HepG2 (cell line): Measurements from ENCODE around the gene FAM217B. TPM values are rescaled to one million over a fixed set of nuclear protein-coding genes. Genes with fewer than 3 reads are reported as not detected.

Source experiments
- ATAC-seq: fragments of 200-7000 bp; cut with Tn5 transposase; 3 replicates; pipeline ENCODE4 v1.9.1; 2020; ENCODE audit warnings: mild to moderate bottlenecking, moderate library complexity
- BruUV-seq: library from RNA; stranded (reverse); fragments of 400-500 nt; replicated peaks from 2 replicates; lab custom pipeline; 2021; lab: Mats Ljungman, UMichigan
- CTCF ChIA-PET: fragments of 300-600 bp; formaldehyde crosslinking; extraction: SDS; loops from one replicate; lab custom pipeline; 2021; ENCODE audit warnings: low total read pairs, inconsistent platforms, low intra/inter-chr PET ratio; lab: Yijun Ruan, JAX
- POLR2A ChIA-PET: fragments of 350-600 bp; sonication (Branson Sonifier 250); formaldehyde crosslinking; loops from one replicate; lab custom pipeline; 2020; ENCODE audit warnings: antibody characterized with exemption, inconsistent platforms; lab: Yijun Ruan, JAX
- DNase-seq: peaks from one replicate; pipeline ENCODE4 v3.0.0-alpha.2; 2015; ENCODE audit warnings: low spot score
- FAIRE-seq: peaks from 3 replicates; lab custom pipeline; 2011; peaks lifted over from hg19 to GRCh38; lab: Jason Lieb, UNC
- H2AFZ ChIP-seq: one replicate; pipeline ENCODE4 v1.6.1; 2011; ENCODE audit warnings: low read length, inconsistent platforms
- H3K27ac ChIP-seq: fragments of 300-600 bp; 3 replicates; pipeline ENCODE4 v1.8.0; 2011; ENCODE audit warnings: mixed run types, mild to moderate bottlenecking, mixed read lengths, low read length, inconsistent platforms; ENCODE audit not compliant: insufficient read depth; ENCODE audit errors: extremely low read length
- H3K27me3 ChIP-seq, 2 experiments: fragments of 200-600 bp in 1 of 2; 2 replicates in 1 of 2; 3 replicates in 1 of 2; pipeline versions ENCODE4 v1.6.0 to v1.8.0; 2011; ENCODE audit warnings: low read length in 2 of 2, mild to moderate bottlenecking in 2 of 2, moderate library complexity in 2 of 2, inconsistent platforms in 1 of 2; ENCODE audit not compliant: insufficient read depth in 2 of 2, control insufficient read depth in 1 of 2
- H3K36me3 ChIP-seq, 2 experiments: fragments of 200-600 bp in 1 of 2; replicated peaks in 1 of 2; 2 replicates in 1 of 2; 3 replicates in 1 of 2; pipeline versions ENCODE4 v1.5.1 to v1.8.0; 2011; ENCODE audit warnings: low read length in 2 of 2, inconsistent platforms in 1 of 2; ENCODE audit not compliant: insufficient read depth in 2 of 2, control insufficient read depth in 1 of 2
- H3K4me1 ChIP-seq: 2 replicates; pipeline ENCODE4 v1.5.1; 2012; ENCODE audit warnings: low read length, inconsistent platforms; ENCODE audit not compliant: insufficient read depth
- H3K4me2 ChIP-seq: 2 replicates; pipeline ENCODE4 v1.6.0; 2011; ENCODE audit warnings: low read depth, low read length, inconsistent platforms
- H3K4me3 ChIP-seq, 3 experiments: fragments of 200-600 bp in 1 of 3; sonication (generic), shearing (Covaris generic) in 1 of 3; replicated peaks in 1 of 3; 2 replicates each; pipeline ENCODE4 v1.5.1; 2011 to 2016; ENCODE audit warnings: low read length in 3 of 3, inconsistent platforms in 2 of 3, low read depth in 2 of 3, mild to moderate bottlenecking in 2 of 3, control low read depth in 1 of 3, mixed read lengths in 1 of 3; ENCODE audit not compliant: insufficient read depth in 1 of 3
- H3K79me2 ChIP-seq: one replicate; pipeline ENCODE4 v1.6.1; 2011; ENCODE audit warnings: low read length, inconsistent platforms; ENCODE audit not compliant: insufficient read depth
- H3K9ac ChIP-seq: 2 replicates; pipeline ENCODE4 v1.6.0; 2011; ENCODE audit warnings: mild to moderate bottlenecking, low read depth, low read length, inconsistent platforms; ENCODE audit not compliant: insufficient read depth
- H3K9me3 ChIP-seq: 2 replicates; pipeline ENCODE4 v1.5.1; 2012; ENCODE audit warnings: mild to moderate bottlenecking, low read length
- H4K20me1 ChIP-seq: 2 replicates; pipeline ENCODE4 v1.6.0; 2011; ENCODE audit warnings: inconsistent platforms, mild to moderate bottlenecking, low read length, moderate library complexity; ENCODE audit not compliant: insufficient read depth
- AGO2 ChIP-seq: fragments of 200-400 bp; formaldehyde crosslinking; optimal IDR thresholded peaks from 2 replicates; pipeline ENCODE3; 2017; ENCODE audit warnings: mild to moderate bottlenecking, low read depth, low read length, moderate library complexity
- ARNTL ChIP-seq: sonication (generic); formaldehyde crosslinking; IDR thresholded peaks from 2 replicates; pipeline ENCODE4 v1.4.0; 2020; ENCODE audit warnings: mild to moderate bottlenecking, missing genetic modification reagents
- CEBPG ChIP-seq: IDR thresholded peaks from 2 replicates; pipeline ENCODE4 v1.6.1; 2016
- FOXA3 ChIP-seq: IDR thresholded peaks from 2 replicates; pipeline ENCODE4 v1.6.1; 2016; ENCODE audit warnings: missing genetic modification reagents, missing compliant biosample characterization
- HDAC1 ChIP-seq: sonication (generic); formaldehyde crosslinking; IDR thresholded peaks from 2 replicates; pipeline ENCODE4 v1.5.1; 2020; ENCODE audit warnings: mild to moderate bottlenecking, missing genetic modification reagents
- JUND ChIP-seq: sonication (generic); formaldehyde crosslinking; IDR thresholded peaks from 2 replicates; pipeline ENCODE4 v1.8.0; 2022; ENCODE audit warnings: mild to moderate bottlenecking, missing genetic modification reagents
- NRL ChIP-seq: sonication (generic); formaldehyde crosslinking; IDR thresholded peaks from 2 replicates; pipeline ENCODE4 v1.5.0; 2020; ENCODE audit warnings: missing genetic modification reagents, mild to moderate bottlenecking, moderate library complexity, borderline replicate concordance
- SALL1 ChIP-seq: sonication (generic); formaldehyde crosslinking; IDR thresholded peaks from 2 replicates; pipeline ENCODE4 v1.8.0; 2022; ENCODE audit warnings: mild to moderate bottlenecking, missing genetic modification reagents
- ZNF33A ChIP-seq: sonication (generic); formaldehyde crosslinking; IDR thresholded peaks from 2 replicates; pipeline ENCODE4 v1.5.1; 2020; ENCODE audit warnings: missing genetic modification reagents, mild to moderate bottlenecking, moderate library complexity, borderline replicate concordance
- ZNF451 ChIP-seq: sonication (generic); formaldehyde crosslinking; IDR thresholded peaks from 2 replicates; pipeline ENCODE4 v1.5.0; 2020; ENCODE audit warnings: mild to moderate bottlenecking, missing genetic modification reagents
- WGBS: methylation state at CpG from one replicate; pipeline ENCODE4 v1.1.6; 2017; ENCODE audit warnings: low lambda C conversion rate; 5-methylcytosine and 5-hydroxymethylcytosine counted together
- in situ Hi-C: cut with HindIII; loops from 2 replicates; pipeline ENCODE4 v1.10.0; 2017; ENCODE audit warnings: low pct_unique_long_range_greater_than_20kb; ENCODE audit not compliant: extremely low pct_ligation_motif_present
- intact Hi-C: fragments of 100-400 bp; cut with micrococcal nuclease; formaldehyde crosslinking; loops from one replicate; pipeline ENCODE4 v1.10.0; 2022; ENCODE audit not compliant: unreplicated experiment
- polyA plus RNA-seq, 8 experiments: library from polyadenylated mRNA; depleted of rRNA in 3 of 8; stranded (reverse) in 7 of 8; unstranded in 1 of 8; fragments of >200 nt; fragmentation: Illumina TruSeq in 4 of 8; extraction: Trizol in 4 of 8; gene quantifications; 2 replicates each; pipeline versions ENCODE4 v1.2.1 to v1.2.3, GENCODE V29; 2011 to 2016; ENCODE audit warnings: low read depth in 4 of 8, missing spikeins in 1 of 8, mixed read lengths in 1 of 8; ENCODE audit not compliant: insufficient read depth in 1 of 8
- total RNA-seq, 5 experiments: library from RNA; depleted of rRNA; stranded (reverse); fragments of >200 nt; fragmentation: Illumina TruSeq; extraction: Trizol; gene quantifications; 2 replicates each; pipeline ENCODE4 v1.2.3, GENCODE V29; 2016; ENCODE audit warnings: low read depth in 1 of 5
- TF ChIP-seq, protein P1 (sequence below), 2 experiments: fragments of 450-650 bp in 1 of 2; sonication (generic) in 1 of 2; formaldehyde crosslinking; IDR thresholded peaks; 2 replicates each; pipeline versions ENCODE4 v1.5.0 to v1.8.0; 2020 to 2022; ENCODE audit warnings: mild to moderate bottlenecking in 1 of 2, missing genetic modification reagents in 1 of 2
- TF ChIP-seq, protein P2 (sequence below): sonication (generic); formaldehyde crosslinking; IDR thresholded peaks from 2 replicates; pipeline ENCODE4 v1.8.1; 2022; ENCODE audit warnings: low read depth, mild to moderate bottlenecking, missing genetic modification reagents
- TF ChIP-seq, protein P3 (sequence below): sonication (generic); formaldehyde crosslinking; IDR thresholded peaks from 2 replicates; pipeline ENCODE4 v1.5.0; 2020; ENCODE audit warnings: missing genetic modification reagents

Gene FAM217B
- total and polyA plus RNA-seq, 2 of the 13 experiments (the other 11 are each of a cell fraction or from before 2014, with no cell fraction given): 11.1 to 14.3 TPM

DNA sequence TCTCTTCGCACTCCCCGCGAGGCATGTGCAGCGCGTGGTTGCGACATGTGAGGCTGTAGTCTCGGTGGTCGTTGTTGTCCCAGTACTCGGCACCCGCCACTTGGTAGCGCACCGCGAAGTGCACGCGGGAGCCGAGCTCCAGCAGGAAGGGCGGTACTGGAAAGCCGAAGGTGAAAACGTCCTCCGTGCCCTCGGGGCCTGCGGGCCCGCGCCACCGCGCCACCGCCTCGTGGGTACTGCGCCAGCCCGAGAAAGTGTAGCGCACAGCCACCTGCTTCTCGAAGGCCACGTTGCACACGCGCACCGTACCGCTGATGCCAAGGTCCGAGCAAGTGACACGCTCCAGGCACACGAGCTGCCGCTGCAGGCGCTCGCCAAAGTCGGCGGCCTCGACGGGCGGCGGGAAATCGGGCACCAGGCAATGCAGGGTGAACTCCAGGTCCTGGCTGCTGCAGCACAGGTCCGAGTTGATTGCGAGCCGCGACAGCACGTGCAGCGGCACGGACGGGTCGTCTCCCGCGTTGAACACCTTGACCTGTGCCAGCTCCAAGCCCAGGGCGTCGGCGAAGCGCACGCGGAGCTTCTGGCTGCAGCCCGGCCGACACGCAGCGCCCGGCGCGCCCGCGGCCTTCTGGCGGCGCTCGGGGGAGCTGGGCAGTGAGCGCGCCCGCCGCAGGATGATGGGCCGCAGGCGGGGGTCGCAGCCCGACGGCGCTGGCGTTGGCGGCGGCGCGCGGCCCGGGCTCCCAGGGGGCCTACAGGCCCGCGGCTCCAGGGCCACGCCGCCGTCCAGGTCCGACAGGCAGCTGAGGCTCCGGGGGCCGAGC lies 924 bp upstream of the FAM217B start:
- BruUV-seq: no TSS peak
- POLR2A ChIA-PET: interaction anchor here (1.1 to 2.1 kb wide), 4 partner anchors 8 to 13 kb away, joined by 3 to 10 read pairs (median 7); no protein-coding TSS in a partner anchor
- TF ChIP-seq, protein P1, sequence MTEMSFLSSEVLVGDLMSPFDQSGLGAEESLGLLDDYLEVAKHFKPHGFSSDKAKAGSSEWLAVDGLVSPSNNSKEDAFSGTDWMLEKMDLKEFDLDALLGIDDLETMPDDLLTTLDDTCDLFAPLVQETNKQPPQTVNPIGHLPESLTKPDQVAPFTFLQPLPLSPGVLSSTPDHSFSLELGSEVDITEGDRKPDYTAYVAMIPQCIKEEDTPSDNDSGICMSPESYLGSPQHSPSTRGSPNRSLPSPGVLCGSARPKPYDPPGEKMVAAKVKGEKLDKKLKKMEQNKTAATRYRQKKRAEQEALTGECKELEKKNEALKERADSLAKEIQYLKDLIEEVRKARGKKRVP (CRISPR knock-in tag; IDR thresholded peaks at IDR 0.05): no peak
- no peak for TF ChIP-seq ZNF451 (CRISPR knock-in tag)
- TF ChIP-seq, protein P2, sequence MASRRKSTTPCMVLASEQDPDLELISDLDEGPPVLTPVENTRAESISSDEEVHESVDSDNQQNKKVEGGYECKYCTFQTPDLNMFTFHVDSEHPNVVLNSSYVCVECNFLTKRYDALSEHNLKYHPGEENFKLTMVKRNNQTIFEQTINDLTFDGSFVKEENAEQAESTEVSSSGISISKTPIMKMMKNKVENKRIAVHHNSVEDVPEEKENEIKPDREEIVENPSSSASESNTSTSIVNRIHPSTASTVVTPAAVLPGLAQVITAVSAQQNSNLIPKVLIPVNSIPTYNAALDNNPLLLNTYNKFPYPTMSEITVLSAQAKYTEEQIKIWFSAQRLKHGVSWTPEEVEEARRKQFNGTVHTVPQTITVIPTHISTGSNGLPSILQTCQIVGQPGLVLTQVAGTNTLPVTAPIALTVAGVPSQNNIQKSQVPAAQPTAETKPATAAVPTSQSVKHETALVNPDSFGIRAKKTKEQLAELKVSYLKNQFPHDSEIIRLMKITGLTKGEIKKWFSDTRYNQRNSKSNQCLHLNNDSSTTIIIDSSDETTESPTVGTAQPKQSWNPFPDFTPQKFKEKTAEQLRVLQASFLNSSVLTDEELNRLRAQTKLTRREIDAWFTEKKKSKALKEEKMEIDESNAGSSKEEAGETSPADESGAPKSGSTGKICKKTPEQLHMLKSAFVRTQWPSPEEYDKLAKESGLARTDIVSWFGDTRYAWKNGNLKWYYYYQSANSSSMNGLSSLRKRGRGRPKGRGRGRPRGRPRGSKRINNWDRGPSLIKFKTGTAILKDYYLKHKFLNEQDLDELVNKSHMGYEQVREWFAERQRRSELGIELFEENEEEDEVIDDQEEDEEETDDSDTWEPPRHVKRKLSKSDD (CRISPR knock-in tag): peak; percentile 82
- TF ChIP-seq AGO2: peak; percentile 75
- peak; percentile 19; the same call in 1 of the 2 replicates for TF ChIP-seq JUND (CRISPR knock-in tag)
- TF ChIP-seq ZNF33A (CRISPR knock-in tag): no peak
- peak; percentile 10; the same call in 1 of the 2 replicates for TF ChIP-seq SALL1 (CRISPR knock-in tag)
- peak; percentile 48; the same call in 1 of the 2 replicates for TF ChIP-seq HDAC1 (CRISPR knock-in tag)
- peak; percentile 32; the same call in 1 of the 2 replicates for TF ChIP-seq NRL (CRISPR knock-in tag)
- TF ChIP-seq, protein P3, sequence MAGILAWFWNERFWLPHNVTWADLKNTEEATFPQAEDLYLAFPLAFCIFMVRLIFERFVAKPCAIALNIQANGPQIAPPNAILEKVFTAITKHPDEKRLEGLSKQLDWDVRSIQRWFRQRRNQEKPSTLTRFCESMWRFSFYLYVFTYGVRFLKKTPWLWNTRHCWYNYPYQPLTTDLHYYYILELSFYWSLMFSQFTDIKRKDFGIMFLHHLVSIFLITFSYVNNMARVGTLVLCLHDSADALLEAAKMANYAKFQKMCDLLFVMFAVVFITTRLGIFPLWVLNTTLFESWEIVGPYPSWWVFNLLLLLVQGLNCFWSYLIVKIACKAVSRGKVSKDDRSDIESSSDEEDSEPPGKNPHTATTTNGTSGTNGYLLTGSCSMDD (CRISPR knock-in tag): 0 out of 2 replicates have a peak, but pooled peaks have one; percentile 34
- no peak for TF ChIP-seq ARNTL
- no peak for TF ChIP-seq FOXA3 (CRISPR knock-in tag)
- TF ChIP-seq CEBPG: peak; percentile 48; the same call in 1 of the 2 replicates

More for the DNA sequence above, 924 bp upstream of the FAM217B start:
- no peak overlapping the region for H3K27ac ChIP-seq
- no peaks in the 10 kb centered on the region; a peak in 1 of 5 replicates for H3K27me3 ChIP-seq
- no peak for DNase-seq
- WGBS: 88% methylated on average over 100 of the region's 104 CpGs
- H3K4me3 ChIP-seq: peak overlapping the region; percentile 77 to 91 (median 91); a peak in 5 of 6 replicates
- in situ Hi-C loops (no loop called here), intact Hi-C loops (no loop called here)
- peak overlapping the region; percentile 86 for H3K9ac ChIP-seq
- ATAC-seq: no peak
- H3K4me2 ChIP-seq: peak overlapping the region; percentile 84
- H4K20me1 ChIP-seq: no peaks in the 10 kb centered on the region
- CTCF ChIA-PET: no interaction called here
- peaks cover 2 to 7% of the 10 kb centered on the region in 2 experiments; a peak in 4 of 5 replicates for H3K36me3 ChIP-seq
- H3K4me1 ChIP-seq: peaks cover 29% of the 10 kb centered on the region
- FAIRE-seq: no peak
- H3K79me2 ChIP-seq: peaks cover 11% of the 10 kb centered on the region
- no peaks in the 10 kb centered on the region for H3K9me3 ChIP-seq
- H2AFZ ChIP-seq: no peak overlapping the region
